Activated CD4-positive, alpha-beta memory T cell treated with anti-CD3 and anti-CD28 coated beads, Interleukin-2, amount 10 ng/mL, durations not matched to agents 7 days and 5 days (primary cell): Measurements from ENCODE around the gene FAM210A. TPM values are rescaled to one million over a fixed set of nuclear protein-coding genes. Genes with fewer than 3 reads are reported as not detected.

Experiments
- CTCF ChIA-PET: fragments of 350-600 bp; sonication (Branson Sonifier 250); formaldehyde crosslinking; loops from one replicate; lab custom pipeline; 2021; ENCODE audit warnings: antibody characterized with exemption, inconsistent platforms; lab: Charles Lee
- POLR2A ChIA-PET: fragments of 350-600 bp; sonication (Branson Sonifier 250); formaldehyde crosslinking; loops from one replicate; lab custom pipeline; 2021; ENCODE audit warnings: antibody characterized with exemption; lab: Charles Lee
- DNase-seq: peaks from one replicate; pipeline ENCODE4 v3.0.0-alpha.2; 2020
- H3K27ac Mint-ChIP-seq: one replicate; pipeline ENCODE4 v1.8.0; 2021; ENCODE audit warnings: mild to moderate bottlenecking, mixed read lengths
- H3K27me3 Mint-ChIP-seq: one replicate; pipeline ENCODE4 v1.8.0; 2021; ENCODE audit warnings: mixed read lengths
- H3K36me3 Mint-ChIP-seq: one replicate; pipeline ENCODE4 v1.8.0; 2021; ENCODE audit warnings: low read depth, mixed read lengths
- H3K4me1 Mint-ChIP-seq: one replicate; pipeline ENCODE4 v1.8.0; 2021; ENCODE audit warnings: mixed read lengths
- H3K4me3 Mint-ChIP-seq: one replicate; pipeline ENCODE4 v1.8.0; 2021; ENCODE audit warnings: mild to moderate bottlenecking, mixed read lengths
- H3K9me3 Mint-ChIP-seq: one replicate; pipeline ENCODE4 v1.8.0; 2021; ENCODE audit warnings: mixed read lengths
- total RNA-seq, 2 experiments: library from RNA; stranded (reverse); gene quantifications; one replicate each; pipeline ENCODE4 v1.2.3, GENCODE V29; 2021

The FAM210A gene
- total RNA-seq, 2 experiments from 2014 or later: 22.2 to 22.4 TPM

GRCh38 chr18:13613591-13614501 lies 112.5 kb downstream of the FAM210A start:
- peaks cover 4% of the 10 kb centered on the region for H3K36me3 Mint-ChIP-seq
- H3K27me3 Mint-ChIP-seq: no peaks in the 10 kb centered on the region
- ChIA-PET POLR2A (interaction anchor here (0.7 to 4.9 kb wide), 12 partner anchors 8 to 623 kb away, joined by 3 to 76 read pairs (median 6); partner anchors contain the start of gene CEP192), CTCF (interaction anchor here (0.6 to 3.9 kb wide), 12 partner anchors 26 to 434 kb away, joined by 3 to 31 read pairs (median 4); partner anchors contain the start of genes FAM210A and RNMT)
- peaks cover 89% of the 10 kb centered on the region for H3K4me1 Mint-ChIP-seq
- no peaks in the 10 kb centered on the region for H3K9me3 Mint-ChIP-seq
- peak overlapping the region; percentile 96 for H3K27ac Mint-ChIP-seq
- no peak for DNase-seq
- peak overlapping the region; percentile 69 for H3K4me3 Mint-ChIP-seq

Other genes with a start within 250 kb of the FAM210A start
- 10 to 100 TPM; 43.7 to 45.3 TPM for gene RNMT, start 115 bp upstream of the FAM210A start, total RNA-seq
- not detected for gene MC5R, start 97.6 kb upstream of the FAM210A start, total RNA-seq
- not detected for gene MC2R, start 189.0 kb upstream of the FAM210A start, total RNA-seq